Ishikawa (cell line): Measurements from ENCODE around the gene ZNF768.

ENCODE experiments used
- CEBPB ChIP-seq: IDR thresholded peaks from 2 replicates; pipeline ENCODE4 v1.6.1; 2012
- CREB1 ChIP-seq: IDR thresholded peaks from 2 replicates; pipeline ENCODE4 v1.6.1; 2012; ENCODE audit warnings: low read depth
- EGR1 ChIP-seq: IDR thresholded peaks from 2 replicates; pipeline ENCODE4 v1.6.1; 2012
- EP300 ChIP-seq: IDR thresholded peaks from 2 replicates; pipeline ENCODE4 v1.6.1; 2012; ENCODE audit warnings: borderline replicate concordance
- FOXM1 ChIP-seq: IDR thresholded peaks from 2 replicates; pipeline ENCODE4 v1.6.1; 2012; ENCODE audit warnings: low read depth, borderline replicate concordance
- NFIC ChIP-seq: IDR thresholded peaks from 2 replicates; pipeline ENCODE4 v1.6.1; 2012
- RAD21 ChIP-seq: IDR thresholded peaks from 2 replicates; pipeline ENCODE4 v1.6.1; 2012; ENCODE audit warnings: low read depth
- REST ChIP-seq: IDR thresholded peaks from 2 replicates; pipeline ENCODE4 v1.6.1; 2012; ENCODE audit warnings: low read depth, mild to moderate bottlenecking
- TAF1 ChIP-seq: IDR thresholded peaks from 2 replicates; pipeline ENCODE4 v1.6.1; 2012; ENCODE audit warnings: low read depth, mild to moderate bottlenecking
- TCF12 ChIP-seq: IDR thresholded peaks from 2 replicates; pipeline ENCODE4 v1.6.1; 2012; ENCODE audit warnings: low read depth
- TEAD4 ChIP-seq: IDR thresholded peaks from 2 replicates; pipeline ENCODE4 v1.6.1; 2012
- USF1 ChIP-seq: IDR thresholded peaks from 2 replicates; pipeline ENCODE4 v1.6.1; 2012
- YY1 ChIP-seq: IDR thresholded peaks from 2 replicates; pipeline ENCODE4 v1.6.1; 2012; ENCODE audit warnings: low read depth
- ZBTB7A ChIP-seq: IDR thresholded peaks from 2 replicates; pipeline ENCODE4 v1.6.1; 2012; ENCODE audit warnings: low read depth
- TF ChIP-seq, protein P1 (sequence below): IDR thresholded peaks from 2 replicates; pipeline ENCODE4 v1.6.1; 2012

The ZNF768 gene

DNA sequence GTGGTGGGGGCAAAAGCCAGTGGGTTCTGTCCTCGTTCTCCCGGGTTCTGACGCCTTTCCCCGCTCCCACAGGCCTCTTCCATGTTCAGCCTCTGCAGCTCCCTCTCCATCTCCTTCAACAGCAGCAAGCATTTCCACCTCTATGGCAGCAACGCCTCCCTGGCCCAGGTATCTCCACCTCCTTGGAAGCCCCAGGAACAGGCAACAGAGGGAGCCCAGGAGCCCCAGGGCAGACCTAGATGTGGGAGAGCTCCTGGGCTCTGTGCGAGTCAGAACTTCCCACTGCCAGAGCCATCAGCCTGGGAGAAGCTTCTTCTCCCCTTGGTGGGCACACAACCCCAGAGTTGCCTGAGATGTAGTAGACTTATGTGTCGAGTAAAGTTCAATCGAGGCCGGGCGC lies 7.8 kb downstream of the ZNF768 start:
- no peak for TF ChIP-seq TCF12
- no peak for TF ChIP-seq TEAD4
- TF ChIP-seq EGR1: no peak
- no peak for TF ChIP-seq TAF1
- no peak for TF ChIP-seq REST

- TF ChIP-seq USF1 (no peak), FOXM1 (no peak), REST (no peak), CEBPB (no peak)
Observed at GRCh38 chr16:30515275-30515674, 11.1 kb downstream of the ZNF768 start.

GRCh38 chr16:30511509-30511908 lies 14.9 kb downstream of the ZNF768 start:
- no peak for TF ChIP-seq FOXM1
- no peak for TF ChIP-seq CEBPB
- no peak for TF ChIP-seq EGR1
- no peak for TF ChIP-seq TCF12
- TF ChIP-seq EP300: no peak
- TF ChIP-seq, protein P1, sequence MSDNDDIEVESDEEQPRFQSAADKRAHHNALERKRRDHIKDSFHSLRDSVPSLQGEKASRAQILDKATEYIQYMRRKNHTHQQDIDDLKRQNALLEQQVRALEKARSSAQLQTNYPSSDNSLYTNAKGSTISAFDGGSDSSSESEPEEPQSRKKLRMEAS: no peak
- no peak for TF ChIP-seq RAD21
- TF ChIP-seq CREB1: no peak
- TF ChIP-seq TAF1: no peak
- no peak for TF ChIP-seq ZBTB7A
- no peak for TF ChIP-seq USF1

DNA sequence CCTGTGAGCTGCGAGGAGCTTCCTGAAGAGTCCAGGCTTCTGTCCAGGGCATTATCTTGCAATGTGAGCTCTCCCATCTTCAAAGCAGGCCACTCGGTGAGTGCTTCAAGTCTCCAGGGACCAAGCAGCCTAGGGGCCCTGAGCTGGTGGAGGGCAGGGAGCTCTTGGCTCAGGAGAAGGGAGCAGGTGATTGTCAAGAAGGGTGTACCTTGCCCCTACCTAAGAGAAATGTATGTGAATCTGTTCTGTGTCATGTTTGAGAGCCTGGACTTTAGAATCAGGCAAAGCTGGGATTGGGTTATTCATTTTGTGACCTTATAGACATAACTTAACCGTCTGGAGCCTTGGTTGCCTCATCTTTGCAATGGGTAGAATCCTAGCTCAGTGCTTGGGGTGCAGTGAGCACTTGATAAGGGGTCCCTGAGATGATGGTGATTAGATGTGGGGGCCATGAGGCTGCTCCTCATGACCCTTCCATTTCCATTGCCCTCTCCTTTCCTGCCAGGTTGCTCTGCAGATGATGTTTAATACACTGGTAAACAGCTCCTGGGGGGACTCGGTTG lies 15.9 kb downstream of the ZNF768 start:
- TF ChIP-seq TCF12 (no peak), CEBPB (no peak), EP300 (no peak), NFIC (no peak), CREB1 (no peak), YY1 (no peak), REST (no peak)

DNA sequence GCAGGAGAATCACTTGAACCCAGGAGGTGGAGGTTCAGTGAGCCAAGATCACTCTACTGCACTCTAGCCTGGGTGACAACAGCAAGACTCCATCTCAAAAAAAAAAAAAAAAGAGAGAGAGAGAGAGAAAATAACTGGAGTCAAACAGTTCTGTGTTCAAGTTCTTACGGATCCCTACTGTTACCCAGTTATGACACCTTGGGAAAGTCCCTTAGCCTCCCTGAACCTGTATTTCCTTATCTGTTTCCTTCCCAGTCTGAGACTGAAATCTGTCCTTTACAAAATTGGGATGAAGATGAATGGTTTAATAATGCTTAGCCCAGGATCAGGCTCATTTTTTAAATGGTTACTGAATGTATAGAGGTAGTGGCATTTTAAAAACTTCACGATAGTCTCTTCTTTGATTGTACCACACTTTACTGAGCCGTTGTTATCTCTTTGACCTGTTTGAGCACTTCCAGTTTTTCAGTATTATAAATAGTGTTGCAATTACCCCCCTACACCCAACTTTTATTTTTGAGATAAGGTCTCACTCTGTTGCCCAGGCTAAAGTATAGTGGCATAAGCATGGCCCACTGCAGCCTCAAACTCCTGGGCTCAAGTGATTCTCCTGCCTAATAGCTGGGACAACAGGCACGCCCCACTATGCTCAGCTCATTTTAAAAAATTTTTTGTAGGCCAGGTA lies 17.1 kb downstream of the ZNF768 start:
- TF ChIP-seq YY1 (no peak), RAD21 (no peak), USF1 (no peak), ZBTB7A (no peak)
- TF ChIP-seq, protein P1: no peak
